Gastrocnemius medialis (tissue), 4 donors: ENCODE measurements around the gene BRDT.

Source experiments
- CTCF ChIP-seq, 5 experiments: fragments of 450-650 bp in 3 of 5; fragments of 200-600 bp in 2 of 5; sonication (generic) in 2 of 5; IDR thresholded peaks in 4 of 5; conservative IDR thresholded peaks in 1 of 5; 1 replicate in 4 of 5; 2 replicates in 1 of 5; pipeline ENCODE4 v1.5.1; 2016 to 2019; ENCODE audit warnings: antibody characterized with exemption in 5 of 5, mild to moderate bottlenecking in 3 of 5, moderate library complexity in 3 of 5
- POLR2A ChIP-seq, 2 donors: fragments of 450-650 bp; IDR thresholded peaks; one replicate each; pipeline ENCODE4 v1.6.1; 2017; ENCODE audit warnings: antibody characterized with exemption in 2 of 2, mild to moderate bottlenecking in 2 of 2, moderate library complexity in 2 of 2

- TF ChIP-seq POLR2A (IDR thresholded peaks at IDR 0.05) (no peak), CTCF (IDR thresholded peaks at IDR 0.05 in 4 of 5, conservative IDR thresholded peaks at IDR 0.05 in 1 of 5) (no peak)
Measured at GRCh38 chr1:91937613-91938012, 11.6 kb upstream of the BRDT start.
